Natural killer cell treated with Interleukin-12 subunit alpha and Interleukin-12 subunit beta and Interleukin-15 and Interleukin-18, amount 100 ng/mL, for 72 hours (primary cell): Measurements from ENCODE around the gene FBXL19. TPM values are rescaled to one million over a fixed set of nuclear protein-coding genes. Genes with fewer than 3 reads are reported as not detected.
A peak's percentile ranks its signal among the peaks of the same experiment; 100 is the strongest.

Experiments
- ATAC-seq, 2 donors: fragments of 150-1000 bp; cut with Tn5 transposase in 1 of 2; sonication (Bioruptor Pico), chemical (Tn5 transposase) in 1 of 2; 2 replicates each; pipeline ENCODE4 v1.10.0; 2021
- DNase-seq: peaks from one replicate; pipeline ENCODE4 v3.0.0; 2022; ENCODE audit warnings: low spot score
- H3K27ac Mint-ChIP-seq, 2 donors: 1 replicate in 1 of 2; 2 replicates in 1 of 2; pipeline ENCODE4 v1.8.0; 2022; ENCODE audit warnings: mixed read lengths in 2 of 2, mild to moderate bottlenecking in 1 of 2, moderate library complexity in 1 of 2
- H3K27me3 Mint-ChIP-seq, 2 donors: 1 replicate in 1 of 2; 2 replicates in 1 of 2; pipeline ENCODE4 v1.8.0; 2022; ENCODE audit warnings: mixed read lengths in 2 of 2
- H3K36me3 Mint-ChIP-seq: one replicate; pipeline ENCODE4 v1.8.0; 2022; ENCODE audit warnings: mixed read lengths
- H3K4me1 Mint-ChIP-seq, 2 donors: 1 replicate in 1 of 2; 2 replicates in 1 of 2; pipeline ENCODE4 v1.8.0; 2022; ENCODE audit warnings: low read depth in 2 of 2, mixed read lengths in 2 of 2, mild to moderate bottlenecking in 1 of 2
- H3K4me3 Mint-ChIP-seq: one replicate; pipeline ENCODE4 v1.8.0; 2022; ENCODE audit warnings: mixed read lengths
- H3K9me3 Mint-ChIP-seq: 2 replicates; pipeline ENCODE4 v1.8.0; 2022; ENCODE audit warnings: mixed read lengths
- total RNA-seq, 2 donors: library from RNA; stranded (reverse); gene quantifications; one replicate each; pipeline ENCODE4 v1.2.3, GENCODE V29; 2022

Gene FBXL19
- total RNA-seq, 2 donors from 2014 or later = 22.8 to 42.0 TPM

DNA sequence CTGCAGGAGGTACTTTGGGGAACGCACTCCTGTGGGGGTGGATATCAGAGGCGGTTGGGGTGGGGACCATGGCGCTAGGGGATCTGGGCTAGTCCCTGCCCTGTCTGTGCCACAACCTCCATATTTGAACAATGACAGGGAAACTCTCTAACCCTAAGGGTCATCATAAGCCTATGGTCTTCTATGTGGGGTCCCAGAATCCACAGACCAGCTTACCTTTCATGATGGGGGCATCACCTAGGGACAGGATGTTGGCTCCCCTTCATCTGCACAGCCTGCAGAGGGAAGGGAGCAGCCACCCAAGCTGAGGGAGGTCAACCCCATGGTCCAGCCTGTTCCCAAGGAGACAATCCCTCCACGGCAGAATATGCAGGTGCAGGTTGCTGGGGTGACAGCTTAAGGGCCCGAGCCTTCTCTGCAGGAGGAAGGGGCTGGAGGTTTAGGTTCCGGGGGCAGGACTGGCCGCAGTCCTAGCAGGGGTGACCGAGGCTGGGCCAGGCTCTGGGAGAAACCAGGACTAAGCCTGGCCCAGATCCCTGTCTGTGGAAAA lies 27.2 kb downstream of the FBXL19 start:
- DNase-seq (no peak), ATAC-seq (no peak)
- Mint-ChIP-seq H3K4me1 (peaks cover 11 to 19% of the 10 kb centered on the region in 2 donors), H3K27me3 (no peaks in the 10 kb centered on the region), H3K36me3 (no peaks in the 10 kb centered on the region), H3K27ac (peak overlapping the region; percentile 51 to 86), H3K4me3 (peak overlapping the region; percentile 86), H3K9me3 (no peaks in the 10 kb centered on the region)

- Mint-ChIP-seq H3K27ac (no peak overlapping the region), H3K4me1 (peaks cover 13 to 19% of the 10 kb centered on the region in 2 donors), H3K36me3 (no peaks in the 10 kb centered on the region), H3K27me3 (no peaks in the 10 kb centered on the region), H3K9me3 (no peaks in the 10 kb centered on the region), H3K4me3 (no peak overlapping the region)
- DNase-seq (no peak), ATAC-seq (no peak)
Measured at GRCh38 chr16:30951193-30951592, 27.8 kb downstream of the FBXL19 start.

DNA sequence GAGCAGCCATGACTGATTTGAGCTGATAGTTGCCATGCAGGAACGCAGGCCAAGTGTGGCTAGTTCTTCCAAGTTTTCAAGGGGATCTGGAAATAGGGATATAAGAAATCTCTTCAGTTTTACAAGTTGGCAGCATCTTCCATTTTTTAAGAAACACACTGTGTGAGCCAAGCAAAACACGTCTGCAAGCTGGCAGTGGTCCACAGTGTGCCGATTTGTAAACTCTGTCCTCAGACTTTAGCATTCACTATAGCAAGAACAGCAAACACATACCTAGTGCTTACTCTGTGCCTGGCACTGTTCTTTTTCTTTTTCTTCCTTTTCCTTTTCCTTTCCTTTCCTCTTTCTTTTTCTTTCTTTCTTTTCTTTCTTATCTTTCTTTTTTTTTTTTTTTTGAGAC lies 28.4 kb downstream of the FBXL19 start:
- no peak for ATAC-seq
- H3K4me1 Mint-ChIP-seq = peaks cover 18 to 19% of the 10 kb centered on the region in 2 donors
- no peaks in the 10 kb centered on the region for H3K9me3 Mint-ChIP-seq
- no peak overlapping the region for H3K4me3 Mint-ChIP-seq
- no peaks in the 10 kb centered on the region for H3K36me3 Mint-ChIP-seq
- no peak overlapping the region for H3K27ac Mint-ChIP-seq
- no peaks in the 10 kb centered on the region for H3K27me3 Mint-ChIP-seq
- no peak for DNase-seq

GRCh38 chr16:30953111-30953510 lies 29.7 kb downstream of the FBXL19 start:
- ATAC-seq = no peak
- no peak overlapping the region for H3K4me3 Mint-ChIP-seq
- peaks cover 18 to 19% of the 10 kb centered on the region in 2 donors for H3K4me1 Mint-ChIP-seq
- no peak overlapping the region for H3K27ac Mint-ChIP-seq
- no peaks in the 10 kb centered on the region for H3K36me3 Mint-ChIP-seq
- H3K27me3 Mint-ChIP-seq = no peaks in the 10 kb centered on the region
- no peak for DNase-seq
- H3K9me3 Mint-ChIP-seq = no peaks in the 10 kb centered on the region

GRCh38 chr16:30953511-30954124 lies 30.2 kb downstream of the FBXL19 start:
- no peaks in the 10 kb centered on the region for H3K36me3 Mint-ChIP-seq
- no peak overlapping the region for H3K27ac Mint-ChIP-seq
- ATAC-seq = no peak
- H3K4me3 Mint-ChIP-seq = no peak overlapping the region
- H3K4me1 Mint-ChIP-seq = peaks cover 22 to 23% of the 10 kb centered on the region in 2 donors
- no peak for DNase-seq
- H3K9me3 Mint-ChIP-seq = no peaks in the 10 kb centered on the region
- no peaks in the 10 kb centered on the region for H3K27me3 Mint-ChIP-seq

DNA sequence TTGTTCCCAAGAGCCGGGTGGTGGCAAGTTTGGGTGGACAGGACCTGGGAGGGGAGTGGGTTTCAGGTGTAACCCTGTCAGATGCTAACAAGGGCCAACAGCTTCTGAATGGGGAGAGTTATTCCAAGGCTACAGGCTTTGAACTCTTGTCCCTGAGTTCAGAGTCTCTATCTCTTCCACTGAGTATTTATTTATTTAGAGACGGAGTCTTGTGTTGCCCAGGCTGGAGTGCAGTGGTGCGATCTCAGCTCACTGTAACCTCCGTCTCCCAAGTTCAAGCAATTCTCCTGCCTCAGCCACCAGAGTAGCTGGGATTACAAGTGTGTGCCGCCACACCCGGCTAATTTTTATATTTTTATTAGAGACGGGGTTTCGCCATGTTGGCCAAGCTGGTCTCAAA lies 31.6 kb downstream of the FBXL19 start:
- H3K27ac Mint-ChIP-seq = peak overlapping the region in 1 of 2 donors; percentile 74

DNA sequence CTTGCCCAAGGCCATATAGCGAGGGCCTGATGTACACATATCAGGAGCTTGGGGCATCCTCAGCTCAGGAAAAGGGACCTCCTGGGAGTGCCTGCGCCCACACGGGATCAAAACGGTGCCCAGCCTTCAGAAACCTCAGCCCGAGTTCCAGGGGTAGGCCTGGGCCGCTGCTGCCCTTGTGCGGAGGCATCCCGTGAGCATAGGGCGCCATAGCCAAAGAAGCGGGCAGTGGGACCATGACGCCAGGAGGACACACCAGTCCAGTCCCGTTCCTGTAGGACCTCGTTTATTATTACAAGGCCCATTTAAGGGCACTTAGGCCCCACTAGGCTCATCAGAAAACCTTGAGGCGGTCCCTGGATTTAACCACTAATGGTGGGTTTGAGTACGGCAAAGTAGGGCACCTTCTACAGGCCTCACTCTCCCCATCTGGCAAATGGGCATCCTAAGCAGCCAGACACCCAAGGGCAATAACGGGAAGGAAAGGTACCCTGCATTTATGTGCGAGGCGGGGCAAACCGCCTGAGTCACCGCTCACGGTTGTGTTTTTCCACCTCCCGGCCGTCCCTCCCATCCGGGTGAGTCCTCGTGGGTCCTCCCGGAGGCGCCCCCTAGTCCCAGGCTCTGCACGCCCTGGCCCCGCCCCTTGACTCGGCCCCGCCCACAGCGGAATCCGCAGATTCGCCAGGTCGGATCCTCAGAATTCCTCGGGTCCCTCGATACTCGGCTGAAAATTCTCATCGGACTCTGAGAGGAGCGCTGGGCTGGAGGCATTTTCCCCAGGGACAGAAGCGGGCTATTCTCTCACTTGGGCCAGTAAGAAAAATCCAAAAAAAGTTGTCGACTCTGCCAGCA lies 33.5 kb downstream of the FBXL19 start:
- H3K27me3 Mint-ChIP-seq = no peaks in the 10 kb centered on the region
- ATAC-seq (peak; percentile 83 to 87), DNase-seq (peak; percentile 93)
- H3K4me3 Mint-ChIP-seq = peak overlapping the region; percentile 95
- no peaks in the 10 kb centered on the region for H3K9me3 Mint-ChIP-seq
- H3K27ac Mint-ChIP-seq = peak overlapping the region; percentile 98 to 99
- H3K36me3 Mint-ChIP-seq = peaks cover 18% of the 10 kb centered on the region
- H3K4me1 Mint-ChIP-seq = peaks cover 26 to 31% of the 10 kb centered on the region in 2 donors

More for the DNA sequence above, 31.6 kb downstream of the FBXL19 start:
- peaks cover 27 to 29% of the 10 kb centered on the region in 2 donors for H3K4me1 Mint-ChIP-seq
- H3K27me3 Mint-ChIP-seq = no peaks in the 10 kb centered on the region
- H3K4me3 Mint-ChIP-seq = no peak overlapping the region
- ATAC-seq (no peak), DNase-seq (no peak)
- peaks cover 5% of the 10 kb centered on the region for H3K36me3 Mint-ChIP-seq
- no peaks in the 10 kb centered on the region for H3K9me3 Mint-ChIP-seq

GRCh38 chr16:30957456-30958174 lies 34.2 kb downstream of the FBXL19 start, which contains the start of gene SETD1A:
Gene SETD1A, plus strand, starts transcription at chr16:30957754. Its CDS starts 978 bp downstream, at chr16:30958732.
- Mint-ChIP-seq H3K4me3 (peak within 1 kb of the TSS; percentile 95), H3K4me1 (peaks cover 26 to 31% of the 10 kb centered on the region in 2 donors), H3K36me3 (peaks cover 18% of the 10 kb centered on the region), H3K9me3 (no peaks in the 10 kb centered on the region), H3K27ac (peak within 1 kb of the TSS; percentile 98 to 99), H3K27me3 (no peaks in the 10 kb centered on the region)
- DNase-seq = peak; percentile 98
- peak; percentile 92 to 95 for ATAC-seq

GRCh38 chr16:30958175-30959079 lies 35.1 kb downstream of the FBXL19 start:
- Mint-ChIP-seq H3K4me3 (peak overlapping the region; percentile 93), H3K27ac (peak overlapping the region; percentile 57 to 80), H3K27me3 (no peaks in the 10 kb centered on the region), H3K36me3 (peaks cover 25% of the 10 kb centered on the region), H3K9me3 (no peaks in the 10 kb centered on the region), H3K4me1 (peaks cover 26 to 31% of the 10 kb centered on the region in 2 donors)
- ATAC-seq = peak; percentile 41 to 51
- no peak for DNase-seq

GRCh38 chr16:30961384-30961783 lies 38.0 kb downstream of the FBXL19 start:
- H3K9me3 Mint-ChIP-seq = no peaks in the 10 kb centered on the region
- no peak for ATAC-seq
- no peaks in the 10 kb centered on the region for H3K27me3 Mint-ChIP-seq
- no peak for DNase-seq
- no peak overlapping the region for H3K27ac Mint-ChIP-seq
- no peak overlapping the region for H3K4me3 Mint-ChIP-seq
- peaks cover 26 to 28% of the 10 kb centered on the region in 2 donors for H3K4me1 Mint-ChIP-seq
- peaks cover 25% of the 10 kb centered on the region for H3K36me3 Mint-ChIP-seq

DNA sequence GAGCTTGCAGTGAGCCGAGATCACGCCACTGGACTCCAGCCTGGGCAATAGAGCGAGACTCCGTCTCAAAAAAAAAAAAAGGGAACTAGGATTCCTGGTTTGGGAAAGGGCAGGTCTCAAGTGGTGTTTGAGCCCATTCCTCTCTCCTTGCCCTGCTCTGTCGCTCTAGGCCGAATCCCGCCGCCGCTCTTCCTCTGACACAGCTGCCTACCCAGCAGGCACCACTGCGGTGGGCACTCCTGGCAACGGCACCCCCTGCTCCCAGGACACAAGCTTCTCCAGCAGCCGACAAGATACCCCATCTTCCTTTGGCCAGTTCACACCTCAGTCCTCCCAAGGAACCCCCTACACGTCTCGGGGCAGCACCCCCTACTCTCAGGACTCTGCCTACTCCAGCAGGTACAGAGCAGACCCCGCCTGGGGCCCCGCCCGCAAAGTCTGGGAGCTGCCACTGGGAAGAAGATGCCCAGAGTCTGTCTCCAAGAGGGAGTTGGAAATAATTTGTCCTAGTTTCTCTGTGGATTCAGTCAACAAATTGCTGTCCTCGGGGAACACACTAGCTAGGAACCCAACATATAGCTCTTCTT lies 40.6 kb downstream of the FBXL19 start:
- no peaks in the 10 kb centered on the region for H3K27me3 Mint-ChIP-seq
- H3K4me1 Mint-ChIP-seq = peaks cover 16 to 23% of the 10 kb centered on the region in 2 donors
- DNase-seq (no peak), ATAC-seq (peak; percentile 5 to 28)
- no peak overlapping the region for H3K4me3 Mint-ChIP-seq
- H3K9me3 Mint-ChIP-seq = no peaks in the 10 kb centered on the region
- peaks cover 32% of the 10 kb centered on the region for H3K36me3 Mint-ChIP-seq
- no peak overlapping the region for H3K27ac Mint-ChIP-seq

- ATAC-seq = no peak
- no peaks in the 10 kb centered on the region for H3K27me3 Mint-ChIP-seq
- no peaks in the 10 kb centered on the region for H3K9me3 Mint-ChIP-seq
- DNase-seq = no peak
- no peak overlapping the region for H3K4me3 Mint-ChIP-seq
- H3K36me3 Mint-ChIP-seq = peaks cover 30% of the 10 kb centered on the region
- no peak overlapping the region for H3K27ac Mint-ChIP-seq
- peaks cover 9 to 16% of the 10 kb centered on the region in 2 donors for H3K4me1 Mint-ChIP-seq
Measured at GRCh38 chr16:30964574-30965226, 41.3 kb downstream of the FBXL19 start.
